ENCODE data around the gene KCNJ6. TPM values are rescaled to one million over a fixed set of nuclear protein-coding genes. Genes with fewer than 3 reads are reported as not detected.

The KCNJ6 gene
- total and polyA plus RNA-seq, 9 of the 15 experiments (the other 6 are each of a cell fraction or from before 2014, with no cell fraction given) = 0.06 to 0.21 (median 0.13) TPM; not detected in 1

GRCh38 chr21:37607081-37607480, 309.2 kb downstream of the KCNJ6 start:
- BruUV-seq (replicated peaks) = no TSS peak
- in situ Hi-C loops (cut with MboI) = no loop called here
- Histone ChIP-seq H3K79me2 (ENCODE audit: control insufficient read depth, insufficient read depth, low read length) (no peaks in the 10 kb centered on the region), H3K4me2 (ENCODE audit: insufficient read depth, low read length) (no peak overlapping the region), H3K4me1 (replicated peaks in 1 of 2; ENCODE audit: control insufficient read depth in 2 of 2, insufficient read depth in 2 of 2, low read length in 2 of 2) (no peaks in the 10 kb centered on the region), H2AFZ (ENCODE audit: low read depth, low read length) (no peak overlapping the region), H3K36me3 (ENCODE audit: control insufficient read depth, insufficient read depth, low read length) (no peaks in the 10 kb centered on the region), H4K20me1 (replicated peaks; ENCODE audit: control insufficient read depth, insufficient read depth, low read length) (no peaks in the 10 kb centered on the region), H3K9me1 (ENCODE audit: control insufficient read depth, insufficient read depth, low read length) (no peaks in the 10 kb centered on the region), H3K9ac (ENCODE audit: insufficient read depth in 1 of 2, low read depth in 2 of 2, low read length in 2 of 2) (no peak overlapping the region), H3K27me3 (ENCODE audit: control insufficient read depth in 2 of 2, insufficient read depth in 2 of 2, low read length in 2 of 2) (peaks cover 22 to 24% of the 10 kb centered on the region in 2 experiments), H3K4me3 (no peak overlapping the region), H3K27ac (ENCODE audit: extremely low read depth, low read depth, low read length) (no peak overlapping the region), H3K9me3 (replicated peaks; ENCODE audit: control insufficient read depth, insufficient read depth, low read depth, low read length) (no peaks in the 10 kb centered on the region)
- 1% methylated on average over 4 of the region's 4 CpGs for WGBS (ENCODE audit: insufficient coverage, low coverage, missing lambda C conversion rate)
- intact Hi-C loops (cut with micrococcal nuclease) = no loop called here
- ChIA-PET POLR2A (no interaction called here), CTCF (ENCODE audit: low intra/inter-chr PET ratio) (no interaction called here)
- no peak for FAIRE-seq
- TF ChIP-seq CSDE1 (IDR thresholded peaks at IDR 0.05) (no peak), FOXA1 (IDR thresholded peaks at IDR 0.05; ENCODE audit: borderline replicate concordance) (no peak), SMARCE1 (IDR thresholded peaks at IDR 0.05) (no peak), HCFC1 (IDR thresholded peaks at IDR 0.05; ENCODE audit: low read depth, low read length) (no peak), KDM2B (CRISPR knock-in tag; IDR thresholded peaks at IDR 0.05) (no peak), BCLAF1 (IDR thresholded peaks at IDR 0.05; ENCODE audit: borderline replicate concordance in 1 of 2, control insufficient read depth in 1 of 2, low read depth in 2 of 2, low read length in 1 of 2) (no peak), IFI16 (CRISPR knock-in tag; IDR thresholded peaks at IDR 0.05) (no peak), ZNF57 (CRISPR knock-in tag; IDR thresholded peaks at IDR 0.05) (no peak), HLTF (IDR thresholded peaks at IDR 0.05) (no peak), BRCA1 (IDR thresholded peaks at IDR 0.05) (no peak), BRCA1 (CRISPR knock-in tag; IDR thresholded peaks at IDR 0.05) (no peak), CHD4 (IDR thresholded peaks at IDR 0.05; ENCODE audit: insufficient read depth, insufficient replicate concordance, low read depth, low read length, poor library complexity, severe bottlenecking) (no peak), ZBTB17 (CRISPR knock-in tag; IDR thresholded peaks at IDR 0.05) (no peak), DLX4 (CRISPR knock-in tag; IDR thresholded peaks at IDR 0.05) (no peak), SMAD4 (CRISPR knock-in tag; conservative IDR thresholded peaks at IDR 0.05) (no peak)
- no peak for ATAC-seq
- no peak for DNase-seq (ENCODE audit: extremely low read depth in 1 of 4, low spot score in 3 of 4)

Measured in K562 (cell line).